ENCODE data around the gene LTBP2. TPM values are rescaled to one million over a fixed set of nuclear protein-coding genes. Genes with fewer than 3 reads are reported as not detected.

LTBP2 gene
- total RNA-seq, 1 experiment from 2014 or later = 124 TPM

DNA sequence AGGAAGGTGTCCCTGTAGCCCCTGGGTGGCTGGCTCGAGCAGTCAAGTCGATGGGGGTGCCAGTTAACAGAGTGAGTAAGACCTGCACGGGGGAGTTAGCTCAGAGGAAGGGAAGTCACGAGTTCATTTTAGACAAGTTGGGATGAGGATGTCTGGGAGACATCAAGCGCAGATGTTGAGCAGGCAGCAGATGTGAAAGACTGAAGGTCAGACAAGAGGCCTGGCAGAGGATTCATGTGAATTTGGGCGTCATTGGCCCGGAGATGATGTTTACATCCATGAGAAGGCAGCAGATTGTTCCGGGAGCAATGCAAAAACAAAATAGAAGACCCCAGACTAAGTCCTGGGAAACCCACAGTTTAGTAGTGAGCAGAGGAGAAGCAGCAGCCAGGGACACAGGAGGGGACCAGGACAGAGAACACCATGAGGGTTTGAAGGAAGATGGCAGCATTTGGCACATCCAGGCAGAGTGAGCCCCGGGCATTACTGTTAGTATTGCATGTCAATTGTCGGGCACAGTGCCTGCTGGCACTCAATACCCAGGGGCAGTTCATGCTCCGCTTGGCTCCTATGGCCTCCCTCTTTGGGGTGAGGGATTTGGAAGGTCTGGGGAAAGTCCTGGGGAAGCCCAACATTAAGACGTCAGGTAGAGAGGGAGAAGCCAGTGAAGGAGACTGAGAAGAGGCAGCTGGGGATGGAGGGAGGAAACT lies 15.1 kb downstream of the LTBP2 start:
- CTCF ChIA-PET = no interaction called here
- Histone ChIP-seq H3K9me3 (ENCODE audit: insufficient read depth, low read depth) (no peaks in the 10 kb centered on the region), H3K36me3 (ENCODE audit: low read depth) (no peaks in the 10 kb centered on the region; the same call in 1 of the 2 replicates), H3K4me1 (replicated peaks; ENCODE audit: insufficient read depth) (no peaks in the 10 kb centered on the region), H3K9me2 (ENCODE audit: insufficient read depth) (no peaks in the 10 kb centered on the region), H3K27ac (no peak overlapping the region), H3K79me2 (ENCODE audit: low read depth) (no peaks in the 10 kb centered on the region), H3K4me2 (no peak overlapping the region), H3F3A (ENCODE audit: insufficient read depth, low read depth) (no peaks in the 10 kb centered on the region), H2AFZ (no peak overlapping the region), H3K4me3 (no peak overlapping the region), H4K20me1 (ENCODE audit: insufficient read depth) (no peaks in the 10 kb centered on the region), H3K27me3 (ENCODE audit: insufficient read depth, low read depth) (no peaks in the 10 kb centered on the region)
- intact Hi-C loops (cut with micrococcal nuclease; ENCODE audit: unreplicated experiment) = no loop called here
- BruUV-seq (replicated peaks) = no TSS peak
- POLR2A ChIA-PET (ENCODE audit: unreplicated experiment) = interaction anchor here (0.5 kb wide), 1 partner anchor 14 kb away, joined by 6 read pairs; no protein-coding TSS in a partner anchor
- DNase-seq = no peak
- TF ChIP-seq CTCF (conservative IDR thresholded peaks at IDR 0.05) = no peak
- TF ChIP-seq EZH2 (IDR thresholded peaks at IDR 0.05; ENCODE audit: low read depth) = no peak

DNA sequence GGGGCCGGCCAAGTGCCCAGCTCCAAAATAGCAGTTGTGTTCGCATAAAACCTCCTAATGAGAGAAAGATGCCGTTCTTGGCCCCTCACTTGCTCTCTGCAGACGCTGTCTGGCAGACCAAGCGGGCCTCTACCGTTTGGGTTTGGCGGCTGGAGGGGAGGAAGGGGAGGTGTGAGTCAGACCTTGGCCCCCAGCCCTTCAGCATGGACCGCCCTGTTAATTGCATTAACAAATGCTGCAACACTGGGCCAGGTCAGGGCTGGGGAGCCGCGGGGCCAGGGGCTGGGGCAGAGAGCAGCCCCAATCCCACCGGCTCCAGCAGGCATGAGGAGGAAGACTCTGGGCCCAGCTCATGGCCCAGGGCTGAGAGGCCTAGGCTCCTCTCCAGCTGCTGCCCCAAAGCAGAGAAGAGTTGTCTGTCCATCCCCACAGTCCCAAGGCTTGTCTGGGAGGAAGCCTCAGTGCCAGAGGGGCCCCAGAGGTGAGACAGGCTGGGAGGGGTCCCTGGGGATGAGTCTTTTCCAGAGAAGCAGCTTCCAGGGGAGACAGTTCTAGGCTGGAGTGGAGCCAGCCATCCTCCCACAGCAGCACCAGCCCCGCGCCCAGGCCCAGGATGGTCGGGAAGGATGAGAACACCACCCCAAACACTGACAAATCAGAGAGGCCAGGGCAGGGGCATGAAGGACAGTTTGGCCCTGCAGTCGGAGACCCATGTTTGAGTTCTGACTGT lies 16.9 kb downstream of the LTBP2 start:
- Histone ChIP-seq H3K27me3 (ENCODE audit: insufficient read depth, low read depth) (no peaks in the 10 kb centered on the region), H3K9me3 (ENCODE audit: insufficient read depth, low read depth) (no peaks in the 10 kb centered on the region), H4K20me1 (ENCODE audit: insufficient read depth) (no peaks in the 10 kb centered on the region), H3F3A (ENCODE audit: insufficient read depth, low read depth) (no peaks in the 10 kb centered on the region), H3K36me3 (ENCODE audit: low read depth) (no peaks in the 10 kb centered on the region), H3K27ac (no peak overlapping the region), H3K9me2 (ENCODE audit: insufficient read depth) (no peaks in the 10 kb centered on the region), H3K4me3 (no peak overlapping the region), H3K79me2 (ENCODE audit: low read depth) (no peaks in the 10 kb centered on the region), H3K4me2 (no peak overlapping the region), H3K4me1 (replicated peaks; ENCODE audit: insufficient read depth) (no peaks in the 10 kb centered on the region), H2AFZ (no peak overlapping the region)
- DNase-seq = no peak
- no peak for TF ChIP-seq CTCF (conservative IDR thresholded peaks at IDR 0.05)
- TF ChIP-seq EZH2 (IDR thresholded peaks at IDR 0.05; ENCODE audit: low read depth) = no peak
- intact Hi-C loops (cut with micrococcal nuclease; ENCODE audit: unreplicated experiment) = no loop called here
- CTCF ChIA-PET = interaction anchor here (1.1 kb wide), 1 partner anchor 22 kb away, joined by 3 read pairs; no protein-coding TSS in a partner anchor
- BruUV-seq (replicated peaks) = no TSS peak
- POLR2A ChIA-PET (ENCODE audit: unreplicated experiment) = no interaction called here

DNA sequence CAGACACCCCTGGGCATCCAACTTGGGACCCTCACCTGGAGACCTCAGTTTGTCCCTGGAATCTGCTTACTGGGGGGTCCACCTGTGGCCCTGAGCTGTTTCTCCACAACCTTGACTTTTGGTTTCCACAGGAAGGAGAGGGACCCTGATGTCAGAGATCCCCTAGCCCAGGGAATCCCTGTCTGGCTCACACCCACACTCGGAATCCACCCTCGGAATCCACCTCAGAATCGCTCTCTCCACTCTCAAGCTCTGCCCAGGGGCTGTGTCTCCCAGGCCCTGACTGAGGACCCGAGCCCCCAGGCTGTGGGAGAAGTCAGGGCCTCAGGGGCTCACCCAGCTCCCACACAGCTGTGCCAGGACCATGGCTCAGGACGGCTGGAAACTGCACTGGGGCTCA lies 17.4 kb downstream of the LTBP2 start:
- Histone ChIP-seq H3K4me1 (replicated peaks; ENCODE audit: insufficient read depth) (no peaks in the 10 kb centered on the region), H3K4me2 (no peak overlapping the region), H3K27me3 (ENCODE audit: insufficient read depth, low read depth) (no peaks in the 10 kb centered on the region), H3K9me2 (ENCODE audit: insufficient read depth) (no peaks in the 10 kb centered on the region), H3F3A (ENCODE audit: insufficient read depth, low read depth) (no peaks in the 10 kb centered on the region), H3K27ac (no peak overlapping the region), H3K79me2 (ENCODE audit: low read depth) (0 out of 2 replicates have a peak, but pooled peaks cover 2% of the 10 kb centered on the region), H2AFZ (no peak overlapping the region), H3K4me3 (no peak overlapping the region), H4K20me1 (ENCODE audit: insufficient read depth) (no peaks in the 10 kb centered on the region), H3K36me3 (ENCODE audit: low read depth) (no peaks in the 10 kb centered on the region), H3K9me3 (ENCODE audit: insufficient read depth, low read depth) (no peaks in the 10 kb centered on the region)
- no peak for DNase-seq
- ChIA-PET POLR2A (ENCODE audit: unreplicated experiment) (no interaction called here), CTCF (interaction anchor here (1.1 kb wide), 1 partner anchor 22 kb away, joined by 3 read pairs; no protein-coding TSS in a partner anchor)
- BruUV-seq (replicated peaks) = no TSS peak
- TF ChIP-seq CTCF (conservative IDR thresholded peaks at IDR 0.05) (no peak), EZH2 (IDR thresholded peaks at IDR 0.05; ENCODE audit: low read depth) (no peak)
- intact Hi-C loops (cut with micrococcal nuclease; ENCODE audit: unreplicated experiment) = no loop called here

Data from PC-9 (cell line).